Esophagus (tissue), 2 donors: ENCODE measurements around the gene SNAP23. TPM values are rescaled to one million over a fixed set of nuclear protein-coding genes. Genes with fewer than 3 reads are reported as not detected.

Source experiments
- H3K27ac ChIP-seq, 2 donors: one replicate each; pipeline ENCODE4 v1.5.1; 2013; ENCODE audit warnings: low read depth in 2 of 2, mild to moderate bottlenecking in 2 of 2, inconsistent platforms in 1 of 2, low read length in 1 of 2, moderate library complexity in 1 of 2
- H3K27me3 ChIP-seq, 2 donors: one replicate each; pipeline ENCODE4 v1.6.1; 2013; ENCODE audit warnings: low read length in 2 of 2, control low read depth in 1 of 2, mild to moderate bottlenecking in 1 of 2; ENCODE audit not compliant: insufficient read depth in 2 of 2, control insufficient read depth in 1 of 2
- H3K36me3 ChIP-seq, 2 donors: one replicate each; pipeline ENCODE4 v1.6.1; 2013; ENCODE audit warnings: low read length in 1 of 2; ENCODE audit not compliant: control insufficient read depth in 2 of 2, insufficient read depth in 2 of 2
- H3K4me1 ChIP-seq, 2 donors: one replicate each; pipeline ENCODE4 v1.6.1; 2013; ENCODE audit warnings: low read length in 1 of 2; ENCODE audit not compliant: control insufficient read depth in 2 of 2, insufficient read depth in 2 of 2
- H3K4me3 ChIP-seq, 2 donors: one replicate each; pipeline ENCODE4 v1.5.1; 2013; ENCODE audit warnings: low read length in 2 of 2, mild to moderate bottlenecking in 2 of 2, low read depth in 1 of 2, moderate library complexity in 1 of 2
- H3K9me3 ChIP-seq, 2 donors: one replicate each; pipeline ENCODE4 v1.6.1; 2013; ENCODE audit warnings: mild to moderate bottlenecking in 2 of 2, low read depth in 1 of 2, low read length in 1 of 2, moderate library complexity in 1 of 2; ENCODE audit not compliant: control insufficient read depth in 2 of 2, insufficient read depth in 1 of 2
- WGBS, 2 donors: extraction: QIAGEN DNeasy Blood & Tissue Kit; methylation state at CpG; one replicate each; pipeline ENCODE4 v1.1.7; 2013; 5-methylcytosine and 5-hydroxymethylcytosine counted together
- polyA plus RNA-seq, 2 donors: library from polyadenylated mRNA; stranded (reverse); fragments of 200-250 nt; gene quantifications; one replicate each; pipeline ENCODE4 v1.2.3, GENCODE V29; 2013
- donor health status: healthy with polysubstance abuse.
- donor health status: Bipolar disorder and iron deficiency.

The SNAP23 gene
- polyA plus RNA-seq, 2 donors: 22.5 to 30.3 TPM

- H3K4me1 ChIP-seq: no peaks in the 10 kb centered on the region
- 58 to 71% methylated on average over 3 of the region's 3 CpGs for WGBS, 2 donors
- no peaks in the 10 kb centered on the region for H3K36me3 ChIP-seq
- no peak overlapping the region for H3K4me3 ChIP-seq
- H3K9me3 ChIP-seq: no peaks in the 10 kb centered on the region
- H3K27me3 ChIP-seq: no peaks in the 10 kb centered on the region
- no peak overlapping the region for H3K27ac ChIP-seq
Measured at GRCh38 chr15:42461261-42461660, 34.2 kb upstream of the SNAP23 start.

GRCh38 chr15:42465520-42466259, 29.7 kb upstream of the SNAP23 start:
- 82 to 86% methylated on average over 8 of the region's 8 CpGs for WGBS, 2 donors
- no peak overlapping the region for H3K4me3 ChIP-seq
- H3K36me3 ChIP-seq: no peaks in the 10 kb centered on the region
- no peaks in the 10 kb centered on the region for H3K9me3 ChIP-seq
- H3K27me3 ChIP-seq: no peaks in the 10 kb centered on the region
- no peak overlapping the region for H3K27ac ChIP-seq
- H3K4me1 ChIP-seq: no peaks in the 10 kb centered on the region

GRCh38 chr15:42471002-42471401, 24.4 kb upstream of the SNAP23 start:
- H3K27ac ChIP-seq: peak overlapping the region in 1 of 2 donors; percentile 33
- H3K36me3 ChIP-seq: no peaks in the 10 kb centered on the region
- H3K9me3 ChIP-seq: no peaks in the 10 kb centered on the region
- H3K27me3 ChIP-seq: no peaks in the 10 kb centered on the region
- 60 to 70% methylated on average over 3 of the region's 3 CpGs for WGBS, 2 donors
- peaks cover 0 to 2% of the 10 kb centered on the region in 2 donors for H3K4me1 ChIP-seq
- no peak overlapping the region for H3K4me3 ChIP-seq

GRCh38 chr15:42474827-42475226, 20.6 kb upstream of the SNAP23 start:
- no peaks in the 10 kb centered on the region for H3K9me3 ChIP-seq
- no peaks in the 10 kb centered on the region for H3K36me3 ChIP-seq
- H3K27ac ChIP-seq: no peak overlapping the region
- no peaks in the 10 kb centered on the region for H3K27me3 ChIP-seq
- 66 to 70% methylated on average over 2 of the region's 2 CpGs for WGBS, 2 donors
- peaks cover 0 to 2% of the 10 kb centered on the region in 2 donors for H3K4me1 ChIP-seq
- H3K4me3 ChIP-seq: no peak overlapping the region

GRCh38 chr15:42482701-42483100, 12.7 kb upstream of the SNAP23 start:
- 93 to 95% methylated on average over 6 of the region's 6 CpGs for WGBS, 2 donors
- H3K9me3 ChIP-seq: no peaks in the 10 kb centered on the region
- H3K27ac ChIP-seq: no peak overlapping the region
- H3K4me1 ChIP-seq: no peaks in the 10 kb centered on the region
- peaks cover 0 to 2% of the 10 kb centered on the region in 2 donors for H3K36me3 ChIP-seq
- H3K27me3 ChIP-seq: no peaks in the 10 kb centered on the region
- H3K4me3 ChIP-seq: no peak overlapping the region

GRCh38 chr15:42483677-42484076, 11.8 kb upstream of the SNAP23 start:
- no peaks in the 10 kb centered on the region for H3K4me1 ChIP-seq
- no peaks in the 10 kb centered on the region for H3K9me3 ChIP-seq
- H3K27me3 ChIP-seq: no peaks in the 10 kb centered on the region
- 93 to 96% methylated on average over 1 of the region's 1 CpG for WGBS, 2 donors
- peaks cover 0 to 2% of the 10 kb centered on the region in 2 donors for H3K36me3 ChIP-seq
- H3K27ac ChIP-seq: no peak overlapping the region
- H3K4me3 ChIP-seq: no peak overlapping the region

- Histone ChIP-seq H3K27ac (peak overlapping the region; percentile 88 to 96), H3K36me3 (peaks cover 0 to 2% of the 10 kb centered on the region in 2 donors), H3K9me3 (no peaks in the 10 kb centered on the region), H3K27me3 (no peaks in the 10 kb centered on the region), H3K4me1 (peaks cover 0 to 2% of the 10 kb centered on the region in 2 donors), H3K4me3 (peak overlapping the region; percentile 98 to 99)
- 2 to 3% methylated on average over 11 of the region's 11 CpGs for WGBS, 2 donors
Measured at GRCh38 chr15:42490291-42490670, 5.2 kb upstream of the SNAP23 start.

GRCh38 chr15:42490671-42491538, 4.5 kb upstream of the SNAP23 start, which contains the start of gene ZNF106:
Gene ZNF106, minus strand, starts transcription at chr15:42491141. Its CDS starts 18,852 bp downstream, at chr15:42472289.
- peaks cover 0 to 2% of the 10 kb centered on the region in 2 donors for H3K4me1 ChIP-seq
- H3K9me3 ChIP-seq: no peaks in the 10 kb centered on the region
- no peaks in the 10 kb centered on the region for H3K27me3 ChIP-seq
- peak within 1 kb of the TSS; percentile 88 to 96 for H3K27ac ChIP-seq
- WGBS, 2 donors: 0 to 1% methylated on average over 51 of the region's 51 CpGs
- H3K36me3 ChIP-seq: no peaks in the 10 kb centered on the region
- peak within 1 kb of the TSS; percentile 98 to 99 for H3K4me3 ChIP-seq

- Histone ChIP-seq H3K9me3 (no peaks in the 10 kb centered on the region), H3K36me3 (no peaks in the 10 kb centered on the region), H3K27ac (peak overlapping the region; percentile 88 to 96), H3K4me3 (peak overlapping the region in 1 of 2 donors; percentile 98), H3K27me3 (no peaks in the 10 kb centered on the region), H3K4me1 (peaks cover 0 to 2% of the 10 kb centered on the region in 2 donors)
- WGBS, 2 donors: 79 to 86% methylated on average over 18 of the region's 18 CpGs
Measured at GRCh38 chr15:42491539-42492225, 3.8 kb upstream of the SNAP23 start.
